ENCODE measurements around the gene TIMM23B. TPM values are rescaled to one million over a fixed set of nuclear protein-coding genes. Genes with fewer than 3 reads are reported as not detected.
"Not testable (repeated sequence)": the region's sequence is repeated elsewhere in the genome, so short reads cannot be mapped to it uniquely, and the experiment has no call there.

TIMM23B gene
- total and polyA plus RNA-seq, 2 of the 8 experiments (the other 6 are each of a cell fraction or from before 2014, with no cell fraction given) = 12.3 to 14.4 TPM

GRCh38 chr10:49995321-49995720, 53.5 kb downstream of the TIMM23B start:
- H3K4me2 ChIP-seq (ENCODE audit: insufficient read depth in 1 of 2, low read depth in 2 of 2, low read length in 2 of 2); H2BK5ac ChIP-seq (ENCODE audit: low read depth, low read length); H4K5ac ChIP-seq (ENCODE audit: insufficient read length, low read depth, low read length); H3K9me3 ChIP-seq (ENCODE audit: insufficient read depth in 2 of 2, low read depth in 1 of 2, low read length in 1 of 2); H2BK15ac ChIP-seq (ENCODE audit: low read length); H3K9ac ChIP-seq (replicated peaks in 1 of 4; ENCODE audit: extremely low read depth in 1 of 4, low read depth in 3 of 4, low read length in 3 of 4); H2BK20ac ChIP-seq (ENCODE audit: low read length); H3K18ac ChIP-seq (ENCODE audit: extremely low read depth, low read length); H2AFZ ChIP-seq (ENCODE audit: low read length); H3K27ac ChIP-seq (ENCODE audit: low read depth, low read length); H2BK120ac ChIP-seq (replicated peaks; ENCODE audit: low read depth, low read length); POLR2A ChIA-PET (ENCODE audit: partially characterized antibody); H4K91ac ChIP-seq (replicated peaks; ENCODE audit: insufficient read length, low read length); H3K36me3 ChIP-seq (ENCODE audit: control insufficient read depth in 2 of 4, insufficient read depth in 4 of 4, low read length in 3 of 4); CTCF ChIA-PET (ENCODE audit: partially characterized antibody); H3K27me3 ChIP-seq (replicated peaks in 1 of 4; ENCODE audit: control insufficient read depth in 3 of 4, extremely low read depth in 1 of 4, insufficient read depth in 3 of 4, low read length in 3 of 4); DNase-seq (ENCODE audit: low read depth in 1 of 2, low spot score in 2 of 2); H3K79me2 ChIP-seq (ENCODE audit: control insufficient read depth in 1 of 2, insufficient read depth in 2 of 2, low read length in 2 of 2); H2AK5ac ChIP-seq (ENCODE audit: low read depth, low read length); H2BK12ac ChIP-seq (ENCODE audit: low read depth, low read length); H3K14ac ChIP-seq (ENCODE audit: insufficient read length); H3K23me2 ChIP-seq (ENCODE audit: low read depth, low read length); H3K4ac ChIP-seq (replicated peaks; ENCODE audit: insufficient read length, low read depth, low read length); H3K79me1 ChIP-seq (ENCODE audit: low read depth, low read length); H3K23ac ChIP-seq (ENCODE audit: insufficient read length); H4K8ac ChIP-seq (ENCODE audit: extremely low read depth, insufficient read depth, low read length); H4K20me1 ChIP-seq (replicated peaks in 1 of 2; ENCODE audit: control insufficient read depth in 1 of 2, insufficient read depth in 2 of 2, low read length in 2 of 2); H3K4me1 ChIP-seq (replicated peaks in 1 of 4; ENCODE audit: control insufficient read depth in 3 of 4, insufficient read depth in 4 of 4, low read length in 3 of 4); FAIRE-seq; H3K56ac ChIP-seq (replicated peaks; ENCODE audit: insufficient read length, low read depth, low read length); H3K4me3 ChIP-seq (ENCODE audit: extremely low read depth in 1 of 4, insufficient read depth in 2 of 4, low read depth in 3 of 4, low read length in 4 of 4): not testable (repeated sequence)
- WGBS, 2 experiments (ENCODE audit: extremely low coverage in 1 of 2, insufficient coverage in 1 of 2, insufficient read length in 1 of 2, insufficient replicate concordance in 2 of 2, low coverage in 1 of 2, low lambda C conversion rate in 2 of 2, missing lambda C conversion rate in 1 of 2) = 94% methylated on average over 5 of the region's 5 CpGs; no CpG with 5 or more reads in 1 of the 2 experiments

DNA sequence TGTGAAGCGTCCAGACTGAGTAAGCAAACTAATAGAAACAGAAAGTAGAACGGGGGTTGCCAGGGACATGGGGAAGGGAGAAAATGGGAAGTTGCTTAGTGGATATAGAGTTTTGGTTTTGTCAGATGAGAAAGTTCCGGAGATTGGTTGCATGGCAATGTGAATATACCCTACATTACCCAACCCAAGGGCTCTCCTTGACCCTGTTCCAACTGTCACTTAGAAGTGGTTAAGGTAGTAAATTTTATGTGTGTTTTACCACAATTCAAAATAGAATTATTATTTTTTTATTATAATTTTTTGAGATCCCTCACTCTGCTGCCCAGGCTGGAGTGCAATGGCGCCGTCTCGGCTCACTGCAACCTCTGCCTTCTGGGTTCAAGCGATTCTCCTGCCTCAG, 72.2 kb downstream of the TIMM23B start:
- H4K5ac ChIP-seq (ENCODE audit: insufficient read length, low read depth, low read length); H3K79me1 ChIP-seq (ENCODE audit: low read depth, low read length); H3K9ac ChIP-seq (replicated peaks in 1 of 4; ENCODE audit: extremely low read depth in 1 of 4, low read depth in 3 of 4, low read length in 3 of 4); H4K91ac ChIP-seq (replicated peaks; ENCODE audit: insufficient read length, low read length); POLR2A ChIA-PET (ENCODE audit: partially characterized antibody); H2AFZ ChIP-seq (ENCODE audit: low read length); H3K4me3 ChIP-seq (ENCODE audit: extremely low read depth in 1 of 4, insufficient read depth in 2 of 4, low read depth in 3 of 4, low read length in 4 of 4); H3K23me2 ChIP-seq (ENCODE audit: low read depth, low read length); H3K27ac ChIP-seq (ENCODE audit: low read depth, low read length); H3K4ac ChIP-seq (replicated peaks; ENCODE audit: insufficient read length, low read depth, low read length); H3K9me3 ChIP-seq (ENCODE audit: insufficient read depth in 2 of 2, low read depth in 1 of 2, low read length in 1 of 2); H4K20me1 ChIP-seq (replicated peaks in 1 of 2; ENCODE audit: control insufficient read depth in 1 of 2, insufficient read depth in 2 of 2, low read length in 2 of 2); H3K79me2 ChIP-seq (ENCODE audit: control insufficient read depth in 1 of 2, insufficient read depth in 2 of 2, low read length in 2 of 2); H3K14ac ChIP-seq (ENCODE audit: insufficient read length); DNase-seq (ENCODE audit: low read depth in 1 of 2, low spot score in 2 of 2); H2BK5ac ChIP-seq (ENCODE audit: low read depth, low read length); H3K36me3 ChIP-seq (ENCODE audit: control insufficient read depth in 2 of 4, insufficient read depth in 4 of 4, low read length in 3 of 4); H2BK15ac ChIP-seq (ENCODE audit: low read length); H3K56ac ChIP-seq (replicated peaks; ENCODE audit: insufficient read length, low read depth, low read length); H3K23ac ChIP-seq (ENCODE audit: insufficient read length); H3K4me1 ChIP-seq (replicated peaks in 1 of 4; ENCODE audit: control insufficient read depth in 3 of 4, insufficient read depth in 4 of 4, low read length in 3 of 4); H3K27me3 ChIP-seq (replicated peaks in 1 of 4; ENCODE audit: control insufficient read depth in 3 of 4, extremely low read depth in 1 of 4, insufficient read depth in 3 of 4, low read length in 3 of 4); H3K18ac ChIP-seq (ENCODE audit: extremely low read depth, low read length); CTCF ChIA-PET (ENCODE audit: partially characterized antibody); H3K4me2 ChIP-seq (ENCODE audit: insufficient read depth in 1 of 2, low read depth in 2 of 2, low read length in 2 of 2); H2BK120ac ChIP-seq (replicated peaks; ENCODE audit: low read depth, low read length); FAIRE-seq; H4K8ac ChIP-seq (ENCODE audit: extremely low read depth, insufficient read depth, low read length); H2BK12ac ChIP-seq (ENCODE audit: low read depth, low read length); H2BK20ac ChIP-seq (ENCODE audit: low read length); H2AK5ac ChIP-seq (ENCODE audit: low read depth, low read length): not testable (repeated sequence)
- WGBS, 2 experiments (ENCODE audit: extremely low coverage in 1 of 2, insufficient coverage in 1 of 2, insufficient read length in 1 of 2, insufficient replicate concordance in 2 of 2, low coverage in 1 of 2, low lambda C conversion rate in 2 of 2, missing lambda C conversion rate in 1 of 2) = 100% methylated on average over 1 of the region's 7 CpGs; no CpG with 5 or more reads in 1 of the 2 experiments

Data from H1 (cell line).